Umbilical cord (tissue), 2 donors: ENCODE measurements around the gene AIG1. TPM values are rescaled to one million over a fixed set of nuclear protein-coding genes. Genes with fewer than 3 reads are reported as not detected.
"Not testable (repeated sequence)": the region's sequence is repeated elsewhere in the genome, so short reads cannot be mapped to it uniquely, and the experiment has no call there.

Source experiments
- DNase-seq: peaks from one replicate; pipeline ENCODE4 v3.0.0-alpha.2; 2015; ENCODE audit warnings: low spot score
- total RNA-seq: library from RNA; depleted of rRNA; stranded (reverse); fragments of >200 nt; gene quantifications from one replicate; pipeline ENCODE4 v1.2.3, GENCODE V29; 2014; ENCODE audit warnings: low replicate concordance; ENCODE audit not compliant: insufficient read depth

AIG1 gene
- 14.2 TPM for total RNA-seq

GRCh38 chr6:143060806-143061596 is at the start of gene AIG1:
Gene AIG1, plus strand, starts transcription at chr6:143060889. Its CDS starts 37 bp downstream, at chr6:143060926.
- peak; percentile 63 for DNase-seq

- no peak for DNase-seq
These were observed 45.9 kb upstream of the AIG1 start for GRCh38 chr6:143014764-143015163.

- no peak for DNase-seq
These were observed 45.4 kb upstream of the AIG1 start for GRCh38 chr6:143015300-143015706.

- no peak for DNase-seq
These were observed 41.7 kb upstream of the AIG1 start for GRCh38 chr6:143018955-143019354.

- not testable (repeated sequence) for DNase-seq
These were observed 39.8 kb upstream of the AIG1 start for GRCh38 chr6:143020862-143021261.

GRCh38 chr6:143021543-143021942 is 39.1 kb upstream of the AIG1 start:
- no peak for DNase-seq

GRCh38 chr6:143022587-143022986 is 38.1 kb upstream of the AIG1 start:
- DNase-seq = no peak

GRCh38 chr6:143023695-143024094 is 37.0 kb upstream of the AIG1 start:
- DNase-seq = no peak

GRCh38 chr6:143024977-143025376 is 35.7 kb upstream of the AIG1 start:
- no peak for DNase-seq

- DNase-seq = no peak
These were observed 33.8 kb upstream of the AIG1 start for GRCh38 chr6:143026696-143027449.

GRCh38 chr6:143034689-143035334 is 25.9 kb upstream of the AIG1 start:
- DNase-seq = no peak

- no peak for DNase-seq
These were observed 23.2 kb upstream of the AIG1 start for GRCh38 chr6:143037470-143037869.

GRCh38 chr6:143038833-143039232 is 21.9 kb upstream of the AIG1 start:
- DNase-seq = no peak

- DNase-seq = no peak
These were observed 21.1 kb upstream of the AIG1 start for GRCh38 chr6:143039548-143039947.

GRCh38 chr6:143040018-143040417 is 20.7 kb upstream of the AIG1 start:
- no peak for DNase-seq

GRCh38 chr6:143044345-143044744 is 16.3 kb upstream of the AIG1 start:
- DNase-seq = not testable (repeated sequence)

GRCh38 chr6:143049611-143050010 is 11.1 kb upstream of the AIG1 start:
- DNase-seq = no peak

GRCh38 chr6:143050509-143050908 is 10.2 kb upstream of the AIG1 start:
- no peak for DNase-seq

GRCh38 chr6:143052282-143052681 is 8.4 kb upstream of the AIG1 start:
- no peak for DNase-seq

- DNase-seq = no peak
These were observed 6.8 kb upstream of the AIG1 start for GRCh38 chr6:143053856-143054255.

GRCh38 chr6:143054329-143054728 is 6.4 kb upstream of the AIG1 start:
- DNase-seq = no peak

GRCh38 chr6:143055213-143055612 is 5.5 kb upstream of the AIG1 start:
- DNase-seq = no peak
